Activated CD4-positive, alpha-beta memory T cell treated with anti-CD3 and anti-CD28 coated beads, Interleukin-2, amount 10 ng/mL, durations not matched to agents 7 days and 5 days (primary cell): ENCODE results near the gene CCT4. TPM values are rescaled to one million over a fixed set of nuclear protein-coding genes. Genes with fewer than 3 reads are reported as not detected.
A peak's percentile ranks its signal among the peaks of the same experiment; 100 is the strongest.
"Not testable (repeated sequence)": the region's sequence is repeated elsewhere in the genome, so short reads cannot be mapped to it uniquely, and the experiment has no call there.

Source experiments
- CTCF ChIA-PET: fragments of 350-600 bp; sonication (Branson Sonifier 250); formaldehyde crosslinking; loops from one replicate; lab custom pipeline; 2021; ENCODE audit warnings: antibody characterized with exemption, inconsistent platforms; lab: Charles Lee
- POLR2A ChIA-PET: fragments of 350-600 bp; sonication (Branson Sonifier 250); formaldehyde crosslinking; loops from one replicate; lab custom pipeline; 2021; ENCODE audit warnings: antibody characterized with exemption; lab: Charles Lee
- DNase-seq: peaks from one replicate; pipeline ENCODE4 v3.0.0-alpha.2; 2020
- H3K27ac Mint-ChIP-seq: one replicate; pipeline ENCODE4 v1.8.0; 2021; ENCODE audit warnings: mild to moderate bottlenecking, mixed read lengths
- H3K27me3 Mint-ChIP-seq: one replicate; pipeline ENCODE4 v1.8.0; 2021; ENCODE audit warnings: mixed read lengths
- H3K36me3 Mint-ChIP-seq: one replicate; pipeline ENCODE4 v1.8.0; 2021; ENCODE audit warnings: low read depth, mixed read lengths
- H3K4me1 Mint-ChIP-seq: one replicate; pipeline ENCODE4 v1.8.0; 2021; ENCODE audit warnings: mixed read lengths
- H3K4me3 Mint-ChIP-seq: one replicate; pipeline ENCODE4 v1.8.0; 2021; ENCODE audit warnings: mild to moderate bottlenecking, mixed read lengths
- H3K9me3 Mint-ChIP-seq: one replicate; pipeline ENCODE4 v1.8.0; 2021; ENCODE audit warnings: mixed read lengths
- total RNA-seq, 2 experiments: library from RNA; stranded (reverse); gene quantifications; one replicate each; pipeline ENCODE4 v1.2.3, GENCODE V29; 2021

CCT4 gene
- total RNA-seq, 2 experiments from 2014 or later = 145 to 151 TPM

DNA sequence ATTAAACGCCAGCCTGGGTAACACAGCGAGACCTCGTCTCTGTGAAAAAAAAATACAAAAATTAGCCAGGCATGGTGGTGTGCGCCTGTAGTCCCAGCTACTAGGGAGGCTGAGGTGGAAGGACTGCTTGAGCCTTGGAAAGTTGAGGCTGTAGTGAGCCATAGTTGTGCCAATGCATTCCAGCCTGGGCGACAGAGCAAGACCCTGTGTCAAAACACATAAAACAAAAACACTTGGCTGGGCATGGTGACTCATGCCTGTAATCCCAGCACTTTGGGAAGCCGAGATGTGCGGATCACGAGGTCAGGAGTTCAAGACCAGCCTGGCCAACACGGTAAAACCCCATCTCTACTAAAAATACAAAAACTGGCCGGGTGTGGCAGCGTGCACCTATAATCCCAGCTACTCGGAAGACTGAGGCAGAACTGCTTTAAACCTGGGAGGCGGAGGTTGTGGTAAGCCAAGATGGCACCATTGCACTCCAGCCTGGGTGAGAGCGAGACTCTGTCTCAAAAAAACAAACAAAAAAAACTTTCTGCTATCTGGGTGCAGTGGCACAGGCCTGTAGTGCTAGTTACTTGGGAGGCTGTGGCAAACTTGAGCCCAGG is 21.9 kb downstream of the CCT4 start:
- H3K4me1 Mint-ChIP-seq, H3K27ac Mint-ChIP-seq, H3K27me3 Mint-ChIP-seq, H3K4me3 Mint-ChIP-seq, CTCF ChIA-PET, DNase-seq, H3K9me3 Mint-ChIP-seq: not testable (repeated sequence)
- peaks cover 62% of the 10 kb centered on the region for H3K36me3 Mint-ChIP-seq
- POLR2A ChIA-PET = interaction anchor here (0.6 to 0.8 kb wide), 2 partner anchors 11 to 15 kb away, joined by 3 read pairs; no protein-coding TSS in a partner anchor

DNA sequence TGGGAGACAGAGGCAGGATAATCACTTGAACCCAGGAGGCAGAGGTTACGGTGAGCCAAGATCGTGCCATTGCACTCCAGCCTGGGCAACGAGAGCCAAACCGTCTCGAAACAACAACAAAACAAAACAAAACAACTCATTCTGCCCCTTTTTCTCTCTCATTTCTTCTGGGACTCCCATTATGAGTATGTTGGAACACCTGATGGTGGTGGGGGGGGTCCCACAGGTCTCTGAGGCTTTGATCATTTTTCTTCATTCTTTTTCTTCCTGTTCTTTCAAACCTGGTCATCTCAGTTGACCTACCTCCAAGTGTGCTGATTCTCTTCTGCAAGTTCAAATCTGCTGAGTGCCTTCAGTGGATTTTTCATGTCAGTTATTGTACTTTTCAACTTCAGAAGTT is 26.4 kb downstream of the CCT4 start:
- no peaks in the 10 kb centered on the region for H3K4me1 Mint-ChIP-seq
- no peak for DNase-seq
- H3K27me3 Mint-ChIP-seq = no peaks in the 10 kb centered on the region
- no peaks in the 10 kb centered on the region for H3K9me3 Mint-ChIP-seq
- peaks cover 32% of the 10 kb centered on the region for H3K36me3 Mint-ChIP-seq
- ChIA-PET CTCF (no interaction called here), POLR2A (no interaction called here)
- no peak overlapping the region for H3K27ac Mint-ChIP-seq
- no peak overlapping the region for H3K4me3 Mint-ChIP-seq

DNA sequence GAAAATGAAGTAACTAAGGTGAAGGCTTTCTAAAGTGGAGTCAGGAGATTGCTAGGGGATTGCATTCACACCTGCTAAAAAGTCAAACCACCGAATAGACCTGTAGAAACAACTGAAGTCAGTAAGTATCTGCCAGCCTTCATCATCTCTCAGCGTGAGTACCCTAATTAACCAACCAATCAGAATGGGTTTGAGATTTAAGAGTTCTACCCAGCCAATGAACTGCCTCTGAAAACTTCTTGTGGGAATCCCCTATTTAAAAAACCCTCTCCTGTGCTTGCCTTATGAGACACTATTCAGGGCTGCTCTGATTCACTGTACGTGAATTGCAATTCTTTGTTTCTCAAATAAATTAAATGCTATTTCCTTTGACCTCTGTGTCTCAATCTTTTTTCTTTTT is 31.2 kb downstream of the CCT4 start:
- H3K9me3 Mint-ChIP-seq = no peaks in the 10 kb centered on the region
- H3K27me3 Mint-ChIP-seq = no peaks in the 10 kb centered on the region
- ChIA-PET POLR2A (no interaction called here), CTCF (no interaction called here)
- peaks cover 2% of the 10 kb centered on the region for H3K36me3 Mint-ChIP-seq
- peaks cover 24% of the 10 kb centered on the region for H3K4me1 Mint-ChIP-seq
- H3K4me3 Mint-ChIP-seq = no peak overlapping the region
- H3K27ac Mint-ChIP-seq = no peak overlapping the region
- no peak for DNase-seq

DNA sequence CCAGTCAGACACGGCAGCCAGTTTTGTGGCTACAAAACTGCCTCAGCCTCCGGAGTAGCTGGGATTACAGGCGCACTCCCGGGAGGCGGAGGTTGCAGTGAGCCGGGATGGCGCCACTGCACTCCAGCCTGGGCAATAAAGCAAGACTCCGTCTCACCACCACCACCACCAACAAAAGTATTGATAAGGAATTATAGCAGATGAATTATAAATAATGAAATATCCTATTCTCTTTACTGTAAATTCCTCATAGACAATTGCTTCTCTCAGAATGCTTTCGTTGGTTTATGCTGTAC is 33.2 kb downstream of the CCT4 start:
- no peaks in the 10 kb centered on the region for H3K27me3 Mint-ChIP-seq
- ChIA-PET CTCF (no interaction called here), POLR2A (interaction anchor here (1.2 to 3.6 kb wide), 5 partner anchors 16 to 677 kb away, joined by 3 to 15 read pairs (median 6); partner anchors contain the start of gene XPO1)
- H3K4me1 Mint-ChIP-seq = peaks cover 24% of the 10 kb centered on the region
- H3K4me3 Mint-ChIP-seq = peak overlapping the region; percentile 86
- DNase-seq = no peak
- no peaks in the 10 kb centered on the region for H3K36me3 Mint-ChIP-seq
- no peaks in the 10 kb centered on the region for H3K9me3 Mint-ChIP-seq
- no peak overlapping the region for H3K27ac Mint-ChIP-seq

DNA sequence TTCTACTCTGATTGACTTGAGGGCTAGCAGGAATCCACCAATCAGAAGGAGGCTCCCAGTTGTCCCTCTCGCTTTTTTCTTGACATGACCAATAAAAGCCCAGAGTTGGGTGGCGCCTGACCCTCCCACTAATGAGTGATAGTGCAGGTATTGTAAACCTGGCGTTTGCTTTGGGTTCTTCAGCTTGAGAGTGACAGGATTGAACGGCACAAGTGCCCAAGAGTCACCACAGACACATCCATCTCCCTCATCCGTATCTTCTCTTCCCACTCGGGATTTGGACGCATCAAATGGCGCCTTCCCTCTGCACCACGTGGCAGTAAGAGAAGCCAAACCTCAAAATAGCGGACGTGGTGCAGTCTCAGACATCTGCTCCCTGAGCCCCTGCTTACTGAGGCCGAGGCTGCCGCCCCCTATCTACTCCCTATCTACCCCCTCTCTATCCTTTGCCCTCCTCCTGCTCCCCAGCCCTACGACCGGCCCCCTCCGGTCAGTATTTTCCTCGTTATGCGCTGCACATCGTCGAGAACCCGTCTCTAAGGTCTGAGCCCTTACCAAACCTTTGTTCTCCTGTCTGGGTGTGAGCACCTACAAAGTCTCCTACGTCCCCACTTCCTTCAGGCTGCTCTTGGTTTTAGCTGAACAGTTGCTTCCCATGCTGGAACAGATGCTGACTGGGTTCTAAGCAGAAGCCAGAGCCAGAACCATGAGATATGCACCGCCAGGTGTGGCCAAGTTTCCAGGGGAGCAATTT is 33.7 kb downstream of the CCT4 start:
- Mint-ChIP-seq H3K27ac (peak overlapping the region; percentile 77), H3K36me3 (no peaks in the 10 kb centered on the region), H3K9me3 (no peaks in the 10 kb centered on the region), H3K4me3 (peak overlapping the region; percentile 86), H3K4me1 (peaks cover 24% of the 10 kb centered on the region), H3K27me3 (no peaks in the 10 kb centered on the region)
- ChIA-PET POLR2A (interaction anchor here (0.8 to 3.6 kb wide), 8 partner anchors 13 to 677 kb away, joined by 3 to 15 read pairs (median 6); partner anchors contain the start of genes COMMD1 and XPO1), CTCF (no interaction called here)
- peak; percentile 92 for DNase-seq

DNA sequence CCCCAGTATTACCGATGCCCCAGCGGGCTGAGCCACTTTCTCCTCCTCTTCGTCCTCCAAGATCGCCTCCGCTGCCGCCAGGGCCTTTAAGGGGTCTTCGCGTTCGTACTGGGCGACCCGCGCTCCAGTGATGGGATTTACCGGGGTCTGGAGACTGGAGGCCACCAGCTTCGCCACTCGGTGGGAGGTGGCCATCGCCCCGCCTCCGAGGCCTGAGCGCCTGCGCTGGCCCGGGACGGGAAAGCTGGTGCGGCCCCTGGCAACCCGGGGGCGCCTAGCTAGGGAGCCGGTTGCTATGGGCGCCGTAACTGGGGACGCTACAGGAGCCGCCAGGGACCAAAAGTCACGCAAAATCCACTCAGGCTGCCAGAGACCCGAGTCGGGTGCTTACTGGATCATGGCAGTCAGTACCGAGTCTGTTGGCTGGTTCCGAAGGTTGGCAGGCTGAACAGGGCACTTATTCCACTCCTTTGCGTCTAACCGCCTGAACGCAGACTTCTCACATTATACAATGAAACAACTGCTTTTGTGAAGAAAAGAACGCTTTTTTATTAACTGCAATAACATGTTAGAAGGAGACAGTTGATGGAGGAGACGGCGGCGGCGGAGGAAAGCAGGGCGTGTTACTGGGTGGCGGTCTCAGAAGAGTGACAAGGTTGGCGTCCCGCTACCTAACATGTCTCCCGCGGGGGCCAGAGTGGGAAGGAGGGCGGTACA is 34.5 kb downstream of the CCT4 start, which contains the start of gene FAM161A:
Gene FAM161A (minus strand): TSS at position 214 of the 717 bp plus-strand sequence. CDS start 19 bp downstream, at position 195.
- no peaks in the 10 kb centered on the region for H3K9me3 Mint-ChIP-seq
- peak; percentile 81 for DNase-seq
- H3K4me1 Mint-ChIP-seq = peaks cover 25% of the 10 kb centered on the region
- ChIA-PET CTCF (no interaction called here), POLR2A (interaction anchor here (0.8 to 3.6 kb wide), 6 partner anchors 12 to 316 kb away, joined by 3 to 15 read pairs (median 6); partner anchors contain the start of genes COMMD1 and XPO1)
- H3K36me3 Mint-ChIP-seq = no peaks in the 10 kb centered on the region
- peak within 1 kb of the TSS; percentile 77 for H3K27ac Mint-ChIP-seq
- no peaks in the 10 kb centered on the region for H3K27me3 Mint-ChIP-seq
- peak within 1 kb of the TSS; percentile 86 for H3K4me3 Mint-ChIP-seq

DNA sequence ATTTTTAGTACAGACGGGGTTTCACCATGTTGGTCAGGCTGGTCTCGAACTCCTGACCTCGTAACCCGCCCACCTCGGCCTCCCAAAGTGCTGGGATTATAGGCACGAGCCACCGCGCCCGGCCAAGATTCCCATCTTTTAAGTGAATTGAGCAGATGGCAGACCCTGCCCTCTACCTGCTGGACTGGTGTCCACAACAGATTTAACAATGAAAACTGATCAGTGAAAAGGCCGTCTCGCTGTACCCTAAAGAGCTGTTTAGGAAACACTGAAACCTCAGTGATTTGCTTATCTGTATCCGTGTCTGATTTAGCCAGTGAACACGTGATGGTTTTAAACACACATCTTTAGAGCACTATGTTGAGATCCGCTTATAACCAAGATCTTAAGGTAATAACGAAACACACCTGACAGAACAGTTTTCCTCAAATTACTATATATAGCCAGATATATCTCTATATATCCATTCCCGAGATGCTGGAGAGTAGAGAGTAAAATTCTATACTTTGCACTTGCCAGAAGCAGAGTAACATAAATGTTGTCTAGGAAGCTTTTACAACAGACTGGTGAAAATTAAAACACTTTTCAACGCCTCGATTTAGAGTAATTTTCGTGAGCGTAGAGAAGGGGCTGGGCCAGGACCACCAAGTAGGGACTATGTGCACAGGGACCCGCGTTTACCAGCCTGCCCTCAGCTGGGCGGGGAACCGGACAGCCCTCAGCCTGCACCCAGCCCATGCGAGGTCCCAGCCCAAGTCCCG is 35.2 kb downstream of the CCT4 start:
- no peak for DNase-seq
- ChIA-PET POLR2A (interaction anchor here (0.7 to 3.6 kb wide), 6 partner anchors 14 to 315 kb away, joined by 3 to 15 read pairs (median 6); partner anchors contain the start of genes COMMD1 and XPO1), CTCF (no interaction called here)
- Mint-ChIP-seq H3K4me3 (peak overlapping the region; percentile 86), H3K9me3 (no peaks in the 10 kb centered on the region), H3K27ac (peak overlapping the region; percentile 30), H3K27me3 (no peaks in the 10 kb centered on the region), H3K4me1 (peaks cover 25% of the 10 kb centered on the region), H3K36me3 (no peaks in the 10 kb centered on the region)

DNA sequence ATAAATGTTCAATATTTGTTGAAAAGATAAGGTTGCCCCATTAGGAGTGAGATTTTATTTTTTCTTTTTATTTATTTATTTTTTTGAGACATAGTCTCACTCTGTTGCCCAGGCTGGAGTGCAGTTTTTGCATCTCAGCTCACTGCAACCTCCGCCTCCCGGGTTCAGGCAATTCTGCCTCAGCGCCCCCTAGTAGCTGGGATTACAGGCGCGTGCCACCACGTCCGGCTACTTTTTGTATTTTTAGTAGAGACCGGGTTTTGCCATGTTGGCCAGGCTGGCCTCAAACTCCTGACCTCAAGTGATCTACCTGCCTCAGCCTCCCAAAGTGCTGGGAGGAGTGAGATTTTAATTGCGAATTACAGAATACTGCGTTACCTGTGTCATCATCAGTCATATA is 37.2 kb downstream of the CCT4 start:
- DNase-seq, H3K27ac Mint-ChIP-seq, H3K27me3 Mint-ChIP-seq, H3K4me3 Mint-ChIP-seq, H3K9me3 Mint-ChIP-seq, CTCF ChIA-PET, H3K36me3 Mint-ChIP-seq: not testable (repeated sequence)
- peaks cover 23% of the 10 kb centered on the region for H3K4me1 Mint-ChIP-seq
- POLR2A ChIA-PET = interaction anchor here (1.0 kb wide), 1 partner anchor 16 kb away, joined by 3 read pairs; no protein-coding TSS in a partner anchor

DNA sequence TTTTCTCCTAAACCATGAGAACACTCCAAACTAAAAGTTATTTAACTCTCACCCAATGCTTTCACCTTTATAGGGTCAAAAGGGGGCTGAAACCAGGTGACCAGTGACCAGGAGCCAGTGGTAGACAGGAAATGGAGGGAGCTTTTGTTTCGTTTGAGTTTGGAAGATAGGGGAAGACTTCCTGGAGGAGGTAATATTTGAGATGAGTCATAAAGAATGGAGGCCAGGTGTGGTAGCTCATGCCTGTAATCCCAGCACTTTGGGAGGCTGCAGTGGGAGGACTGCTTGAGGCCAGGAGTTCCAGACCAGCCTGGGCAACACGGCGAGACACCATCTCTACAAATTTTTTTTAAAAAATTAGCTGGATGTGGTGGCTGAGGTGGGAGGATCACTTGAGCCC is 43.1 kb downstream of the CCT4 start:
- Mint-ChIP-seq H3K27me3 (no peaks in the 10 kb centered on the region), H3K9me3 (no peaks in the 10 kb centered on the region), H3K27ac (no peak overlapping the region), H3K4me1 (peaks cover 1% of the 10 kb centered on the region), H3K36me3 (no peaks in the 10 kb centered on the region), H3K4me3 (no peak overlapping the region)
- DNase-seq = no peak
- ChIA-PET CTCF (no interaction called here), POLR2A (no interaction called here)

DNA sequence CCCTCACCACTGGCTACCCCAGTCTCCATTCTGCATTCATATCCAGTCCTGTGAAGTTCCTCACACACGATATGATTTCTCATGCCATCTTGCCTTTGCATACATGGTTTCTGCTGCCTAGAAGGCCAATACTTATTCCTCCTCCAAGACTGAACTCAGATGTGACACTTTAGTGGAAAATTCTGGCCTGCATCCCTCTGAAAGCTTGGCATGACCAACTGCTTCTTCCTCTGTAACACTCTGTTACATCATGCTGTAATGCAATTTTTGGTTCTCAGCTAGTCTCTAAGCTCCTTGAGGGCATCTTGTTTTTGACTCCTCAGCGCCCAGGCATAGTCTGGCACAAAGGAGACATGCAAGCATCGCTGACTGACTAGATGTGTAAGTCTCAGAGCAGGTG is 47.2 kb downstream of the CCT4 start:
- no peaks in the 10 kb centered on the region for H3K4me1 Mint-ChIP-seq
- ChIA-PET CTCF (interaction anchor here (1.1 to 1.4 kb wide), 2 partner anchors 8 to 12 kb away, joined by 3 read pairs; no protein-coding TSS in a partner anchor), POLR2A (interaction anchor here (1.5 kb wide), 1 partner anchor 13 kb away, joined by 3 read pairs; no protein-coding TSS in a partner anchor)
- no peak overlapping the region for H3K27ac Mint-ChIP-seq
- H3K9me3 Mint-ChIP-seq = no peaks in the 10 kb centered on the region
- no peak for DNase-seq
- no peaks in the 10 kb centered on the region for H3K27me3 Mint-ChIP-seq
- H3K36me3 Mint-ChIP-seq = no peaks in the 10 kb centered on the region
- no peak overlapping the region for H3K4me3 Mint-ChIP-seq

DNA sequence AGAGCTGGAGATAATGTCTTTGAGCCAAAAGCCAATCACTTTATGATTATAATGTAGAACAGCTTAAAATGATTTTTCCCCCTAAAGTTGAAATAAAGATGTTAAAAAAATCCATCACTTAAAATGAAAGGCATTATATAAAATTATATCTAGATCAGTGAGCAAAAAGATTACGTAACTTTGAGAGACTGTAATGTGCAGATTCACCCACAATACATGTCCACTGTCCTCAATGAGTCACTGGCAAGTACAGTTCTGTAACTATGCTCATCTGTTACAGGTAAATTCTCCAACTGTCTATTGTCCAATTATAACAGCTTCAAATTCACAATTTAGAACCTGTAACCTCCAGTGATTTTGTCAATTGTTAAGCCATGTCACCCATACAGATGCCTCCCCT is 53.6 kb downstream of the CCT4 start:
- Mint-ChIP-seq H3K4me3 (no peak overlapping the region), H3K27me3 (no peaks in the 10 kb centered on the region), H3K4me1 (no peaks in the 10 kb centered on the region), H3K36me3 (no peaks in the 10 kb centered on the region), H3K27ac (no peak overlapping the region), H3K9me3 (no peaks in the 10 kb centered on the region)
- DNase-seq = no peak
- ChIA-PET CTCF (interaction anchor here (1.7 kb wide), 1 partner anchor 61 kb away, joined by 3 read pairs; no protein-coding TSS in a partner anchor), POLR2A (no interaction called here)

DNA sequence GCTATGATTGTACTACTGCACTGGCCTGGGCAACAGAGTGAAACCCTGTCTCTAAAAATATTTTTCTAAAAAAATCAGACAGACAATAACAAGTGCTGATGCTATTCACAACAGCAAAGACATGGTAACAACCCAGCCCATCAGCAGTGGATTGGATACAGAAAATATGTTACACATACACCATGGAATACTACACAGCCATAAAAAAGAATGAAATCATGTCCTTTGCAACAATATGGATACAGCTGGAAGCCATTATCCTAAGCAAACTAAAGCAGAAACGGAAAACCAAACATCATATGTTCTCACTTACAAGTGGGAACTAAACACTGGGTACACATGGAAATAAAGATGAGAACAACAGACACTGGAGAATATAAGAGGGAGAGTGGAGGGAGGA is 54.5 kb downstream of the CCT4 start:
- Mint-ChIP-seq H3K4me3 (no peak overlapping the region), H3K27ac (no peak overlapping the region), H3K9me3 (no peaks in the 10 kb centered on the region), H3K36me3 (no peaks in the 10 kb centered on the region), H3K27me3 (no peaks in the 10 kb centered on the region), H3K4me1 (no peaks in the 10 kb centered on the region)
- DNase-seq = no peak
- ChIA-PET POLR2A (interaction anchor here (0.8 kb wide), 1 partner anchor 21 kb away, joined by 3 read pairs; no protein-coding TSS in a partner anchor), CTCF (interaction anchor here (0.8 to 1.7 kb wide), 2 partner anchors 8 to 60 kb away, joined by 3 read pairs; no protein-coding TSS in a partner anchor)
